HAP-1 (cell line): Measurements from ENCODE around the gene DNLZ.

Experiments used
- DNase-seq, 2 experiments: peaks; one replicate each; pipeline ENCODE4 v3.0.0-alpha.2; 2016 to 2020; ENCODE audit warnings: low spot score in 2 of 2
- H3K27me3 ChIP-seq: fragments of 250-450 bp; sonication (Bioruptor Pico); 2 replicates; pipeline ENCODE4 v1.5.1; 2020; ENCODE audit warnings: low read depth, mild to moderate bottlenecking, moderate library complexity
- H3K36me3 ChIP-seq: fragments of 250-450 bp; sonication (Bioruptor Pico); replicated peaks from 2 replicates; pipeline ENCODE4 v1.5.1; 2020; ENCODE audit warnings: mild to moderate bottlenecking
- H3K4me1 ChIP-seq: fragments of 250-450 bp; sonication (Bioruptor Pico); 2 replicates; pipeline ENCODE4 v1.5.1; 2020; ENCODE audit warnings: mild to moderate bottlenecking
- H3K4me3 ChIP-seq: fragments of 250-450 bp; sonication (Bioruptor Pico); 2 replicates; pipeline ENCODE4 v1.5.1; 2020; ENCODE audit warnings: mild to moderate bottlenecking, moderate library complexity
- H3K9me3 ChIP-seq: fragments of 250-450 bp; sonication (Bioruptor Pico); 2 replicates; pipeline ENCODE4 v1.5.1; 2020; ENCODE audit warnings: mild to moderate bottlenecking, moderate library complexity
- in situ Hi-C: fragments of 300-500 bp; cut with MboI; formaldehyde crosslinking; loops from 3 replicates; pipeline ENCODE4 v1.14.3; 2020; ENCODE audit warnings: low sequenced_read_pairs, inconsistent platforms, mixed read lengths

Gene DNLZ

DNA sequence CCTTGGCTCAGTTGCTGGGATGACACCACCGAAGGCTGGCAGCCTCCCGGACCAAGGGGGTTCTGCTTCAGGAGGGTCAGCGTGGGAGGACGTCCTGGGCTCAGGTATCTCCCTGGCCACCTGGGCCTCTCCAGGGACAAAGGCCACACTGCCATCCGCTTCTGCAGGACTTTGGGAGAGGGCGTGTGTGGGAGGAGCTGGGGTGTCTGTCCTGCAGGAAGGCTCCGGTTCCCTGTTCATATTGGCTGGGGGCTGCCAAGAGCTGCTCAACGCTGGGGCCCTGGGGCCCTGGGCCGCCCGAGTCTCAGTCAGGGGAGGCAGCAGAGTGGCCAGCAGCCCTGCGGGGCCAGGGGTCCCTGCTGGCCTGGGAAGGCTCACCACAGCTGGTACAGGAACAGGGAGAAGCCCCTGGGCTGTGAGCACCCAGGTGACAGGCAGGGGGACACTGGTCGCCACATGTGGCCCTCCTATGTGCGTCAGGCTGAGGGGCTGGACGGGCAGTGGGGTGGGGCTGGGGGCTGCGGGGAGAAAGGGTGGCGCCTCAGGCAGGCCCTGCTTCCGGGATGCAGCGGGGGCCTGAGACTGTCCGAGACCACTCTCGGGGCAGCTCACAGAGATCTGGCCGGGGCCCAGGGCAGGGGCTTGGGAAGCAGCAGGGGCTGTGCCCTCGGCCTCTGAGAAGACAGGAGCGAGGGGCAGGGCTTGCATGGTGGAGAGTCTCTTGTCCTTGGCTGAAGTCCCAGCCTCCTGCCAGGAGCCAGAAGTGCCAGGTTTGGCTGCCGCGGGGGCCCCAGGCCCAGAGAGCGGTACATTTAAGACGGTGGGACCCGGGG lies 14.8 kb upstream of the DNLZ start:
- H3K4me1 ChIP-seq: no peaks in the 10 kb centered on the region
- no peak for DNase-seq
- in situ Hi-C loops: no loop called here
- no peaks in the 10 kb centered on the region for H3K27me3 ChIP-seq
- no peak overlapping the region for H3K4me3 ChIP-seq
- H3K9me3 ChIP-seq: no peaks in the 10 kb centered on the region
- H3K36me3 ChIP-seq: peaks cover 68% of the 10 kb centered on the region

DNA sequence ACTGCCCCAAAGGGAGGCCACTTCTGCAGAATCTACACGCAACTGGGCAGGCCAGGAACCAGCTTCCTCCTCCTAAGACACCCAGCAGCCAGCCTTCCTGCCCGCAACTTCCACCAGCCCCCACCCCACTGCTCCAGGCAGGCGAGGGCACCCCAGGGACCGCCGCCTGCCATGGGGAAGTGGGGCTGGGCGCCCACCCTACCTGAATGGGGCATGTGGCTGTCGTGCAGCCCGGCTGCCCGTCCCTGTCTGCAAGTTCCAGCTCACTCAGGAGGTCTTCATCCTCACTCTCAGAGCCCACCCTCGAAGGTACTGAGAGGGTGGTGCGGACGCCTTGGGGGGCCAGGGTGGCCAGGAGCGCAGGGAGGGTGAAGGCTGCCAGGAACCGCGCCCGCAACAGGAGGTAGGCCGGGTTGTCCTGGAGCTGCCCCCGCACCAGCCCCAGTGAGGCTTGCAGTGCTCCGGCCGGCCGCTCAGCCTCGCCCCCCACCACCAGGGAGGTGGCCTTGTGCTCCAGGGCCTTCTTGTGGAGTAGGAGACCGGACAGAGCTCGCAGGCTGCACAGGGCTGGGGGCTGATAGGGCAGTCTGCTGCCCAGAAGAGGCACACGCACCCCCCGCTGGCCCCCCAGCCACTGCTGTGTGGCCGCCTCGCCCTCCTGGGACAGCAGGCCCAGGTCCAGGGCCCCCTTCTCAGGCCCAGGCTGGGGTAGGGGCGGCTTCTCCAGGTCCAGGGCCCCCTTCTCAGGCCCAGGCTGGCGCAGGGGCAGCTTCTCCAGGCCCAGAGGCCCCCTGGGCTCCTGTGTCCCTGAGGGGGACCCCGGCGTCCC lies 14.0 kb upstream of the DNLZ start:
- no peaks in the 10 kb centered on the region for H3K4me1 ChIP-seq
- no peaks in the 10 kb centered on the region for H3K27me3 ChIP-seq
- peaks cover 59% of the 10 kb centered on the region for H3K36me3 ChIP-seq
- no peaks in the 10 kb centered on the region for H3K9me3 ChIP-seq
- DNase-seq: no peak
- in situ Hi-C loops: no loop called here
- no peak overlapping the region for H3K4me3 ChIP-seq

DNA sequence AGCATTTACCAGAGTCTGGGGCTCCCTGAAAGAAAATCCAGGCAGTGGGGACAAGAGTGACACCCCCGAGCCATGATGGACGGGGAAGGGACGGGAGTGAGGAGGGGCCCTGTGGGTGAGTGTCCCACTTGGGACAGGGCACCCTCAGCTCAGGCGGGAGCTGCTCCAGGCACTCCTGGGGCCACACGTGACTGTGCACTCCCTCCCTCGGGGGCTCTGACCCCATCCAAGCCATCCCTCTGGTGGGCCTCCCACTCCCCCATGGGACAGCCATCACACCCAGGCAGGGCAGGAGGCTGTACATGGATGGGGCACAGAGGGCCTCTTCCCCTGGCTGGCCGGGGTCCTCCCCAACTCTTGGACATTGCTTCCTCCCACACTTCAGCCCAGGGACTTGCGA lies 12.9 kb upstream of the DNLZ start:
- Histone ChIP-seq H3K9me3 (no peaks in the 10 kb centered on the region), H3K36me3 (peaks cover 48% of the 10 kb centered on the region), H3K27me3 (no peaks in the 10 kb centered on the region), H3K4me3 (no peak overlapping the region), H3K4me1 (no peaks in the 10 kb centered on the region)
- in situ Hi-C loops: no loop called here
- no peak for DNase-seq

DNA sequence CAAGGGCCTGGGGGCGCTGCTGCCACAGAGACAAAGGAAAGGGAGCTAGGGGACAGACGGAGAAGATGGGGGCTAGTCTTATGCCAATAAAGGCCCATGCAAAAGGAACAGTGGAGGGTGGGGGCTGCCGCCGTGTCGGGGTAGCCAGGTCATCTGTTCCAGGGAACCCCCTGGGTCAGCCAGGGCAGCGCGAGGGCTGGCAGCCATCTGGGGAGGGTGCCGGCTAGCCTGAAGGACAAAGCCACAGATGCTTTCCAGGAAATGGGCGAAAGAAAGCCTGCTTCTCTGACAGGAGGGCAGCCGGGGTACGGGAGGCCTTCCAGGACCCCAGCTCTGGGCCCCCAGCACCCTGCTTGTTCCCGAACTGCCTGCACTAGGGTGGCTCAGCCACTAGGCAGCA lies 11.6 kb upstream of the DNLZ start:
- no peaks in the 10 kb centered on the region for H3K9me3 ChIP-seq
- H3K4me3 ChIP-seq: no peak overlapping the region
- peaks cover 37% of the 10 kb centered on the region for H3K36me3 ChIP-seq
- no peaks in the 10 kb centered on the region for H3K4me1 ChIP-seq
- in situ Hi-C loops: no loop called here
- DNase-seq: no peak
- no peaks in the 10 kb centered on the region for H3K27me3 ChIP-seq

GRCh38 chr9:136374183-136374575 lies 10.6 kb upstream of the DNLZ start:
- H3K36me3 ChIP-seq: peaks cover 29% of the 10 kb centered on the region
- no peaks in the 10 kb centered on the region for H3K4me1 ChIP-seq
- no peak overlapping the region for H3K4me3 ChIP-seq
- H3K9me3 ChIP-seq: no peaks in the 10 kb centered on the region
- H3K27me3 ChIP-seq: no peaks in the 10 kb centered on the region
- in situ Hi-C loops: no loop called here
- no peak for DNase-seq

DNA sequence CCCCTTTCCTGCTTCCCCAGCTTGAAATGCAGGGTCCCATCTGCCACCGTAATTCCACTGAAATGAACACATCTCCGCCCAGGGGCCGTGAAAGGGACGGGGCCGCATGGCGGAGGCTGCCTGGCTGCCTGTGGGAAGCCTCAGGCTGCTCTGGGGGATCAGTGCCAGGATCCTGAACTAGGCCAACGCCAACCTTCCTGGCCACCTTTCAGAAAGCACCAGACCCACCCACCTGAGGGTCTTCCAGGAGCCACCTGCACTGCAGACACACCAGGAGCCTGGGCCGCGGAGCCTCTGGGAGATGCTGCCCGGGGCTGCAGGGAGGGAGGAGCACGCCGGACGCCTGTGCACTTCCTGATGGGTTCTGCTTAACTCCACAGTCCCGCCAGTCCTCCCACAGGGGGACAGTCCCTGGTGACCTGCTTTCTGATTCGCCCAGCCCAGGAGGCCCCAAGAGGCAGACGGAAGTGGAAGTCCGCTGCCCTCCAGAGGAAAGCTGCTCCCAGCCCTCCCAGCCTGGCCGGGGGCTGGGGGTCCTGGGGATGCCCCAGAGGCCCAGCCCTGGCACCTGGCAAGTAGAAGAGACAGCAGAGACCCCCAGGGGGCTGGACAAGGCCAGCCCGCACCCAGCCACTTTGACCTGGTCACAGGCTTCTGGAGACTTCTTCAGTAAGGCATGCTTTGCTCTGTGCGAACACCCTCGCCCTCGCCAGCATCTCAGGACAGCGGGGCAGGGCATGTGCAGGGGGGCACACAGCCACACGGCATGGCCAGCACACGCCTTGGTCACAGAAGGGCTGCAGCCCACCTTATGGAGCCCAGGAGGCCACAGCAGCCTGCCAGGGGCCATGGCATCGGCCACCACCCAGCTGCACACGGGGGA lies 10.0 kb upstream of the DNLZ start, which contains the start of gene CARD9:
CARD9 (minus strand) TSS at position 370 of the 883 bp plus-strand sequence. CDS start 1,591 bp downstream, outside the sequence.
- no peak for DNase-seq
- Histone ChIP-seq H3K9me3 (no peaks in the 10 kb centered on the region), H3K4me1 (no peaks in the 10 kb centered on the region), H3K4me3 (no peak within 1 kb of the TSS), H3K36me3 (peaks cover 23% of the 10 kb centered on the region), H3K27me3 (no peaks in the 10 kb centered on the region)
- in situ Hi-C loops: no loop called here

GRCh38 chr9:136372561-136373299 lies 9.2 kb upstream of the DNLZ start:
- Histone ChIP-seq H3K4me1 (no peaks in the 10 kb centered on the region), H3K9me3 (no peaks in the 10 kb centered on the region), H3K36me3 (peaks cover 20% of the 10 kb centered on the region), H3K27me3 (no peaks in the 10 kb centered on the region), H3K4me3 (no peak overlapping the region)
- peak in 1 of 2 experiments; percentile 52 for DNase-seq
- in situ Hi-C loops: no loop called here

GRCh38 chr9:136372006-136372405 lies 8.5 kb upstream of the DNLZ start:
- in situ Hi-C loops: no loop called here
- no peaks in the 10 kb centered on the region for H3K27me3 ChIP-seq
- H3K9me3 ChIP-seq: no peaks in the 10 kb centered on the region
- no peak overlapping the region for H3K4me3 ChIP-seq
- DNase-seq: no peak
- peaks cover 14% of the 10 kb centered on the region for H3K36me3 ChIP-seq
- no peaks in the 10 kb centered on the region for H3K4me1 ChIP-seq

GRCh38 chr9:136371533-136371880 lies 8.0 kb upstream of the DNLZ start:
- peaks cover 11% of the 10 kb centered on the region for H3K36me3 ChIP-seq
- in situ Hi-C loops: no loop called here

GRCh38 chr9:136370687-136371532 lies 7.4 kb upstream of the DNLZ start:
- Histone ChIP-seq H3K4me3 (no peak overlapping the region), H3K27me3 (no peaks in the 10 kb centered on the region), H3K36me3 (peaks cover 5% of the 10 kb centered on the region), H3K4me1 (no peaks in the 10 kb centered on the region), H3K9me3 (no peaks in the 10 kb centered on the region)
- DNase-seq: no peak
- in situ Hi-C loops: no loop called here

More at GRCh38 chr9:136371533-136371880, 8.0 kb upstream of the DNLZ start:
- Histone ChIP-seq H3K4me3 (no peak overlapping the region), H3K9me3 (no peaks in the 10 kb centered on the region), H3K4me1 (no peaks in the 10 kb centered on the region), H3K27me3 (no peaks in the 10 kb centered on the region)
- DNase-seq: no peak

GRCh38 chr9:136370037-136370436 lies 6.5 kb upstream of the DNLZ start:
- no peak overlapping the region for H3K4me3 ChIP-seq
- in situ Hi-C loops: no loop called here
- H3K36me3 ChIP-seq: no peaks in the 10 kb centered on the region; the same call in none of the 2 replicates
- DNase-seq: no peak
- H3K27me3 ChIP-seq: no peaks in the 10 kb centered on the region
- H3K9me3 ChIP-seq: no peaks in the 10 kb centered on the region
- H3K4me1 ChIP-seq: no peaks in the 10 kb centered on the region

DNA sequence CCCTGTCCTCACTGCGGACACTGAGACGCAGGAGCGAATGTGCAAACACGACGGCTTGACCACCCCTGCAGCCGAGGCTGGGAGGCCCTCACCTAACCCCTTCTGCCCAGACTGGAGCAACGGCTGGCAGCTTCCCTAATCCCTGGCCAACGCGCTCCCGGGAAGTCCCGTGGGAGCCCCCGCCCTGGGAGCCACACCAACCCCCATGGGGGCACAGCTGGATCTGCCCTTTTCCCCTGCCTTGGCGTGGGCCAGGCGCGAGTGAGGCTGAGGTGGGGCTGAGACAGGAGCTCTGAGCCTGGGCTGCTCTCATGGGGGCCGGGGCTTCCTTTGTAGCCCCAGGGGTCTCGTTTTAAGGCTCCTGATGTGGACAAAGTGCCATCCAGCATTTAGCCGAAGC lies 4.6 kb upstream of the DNLZ start:
- peaks cover 5% of the 10 kb centered on the region for H3K4me1 ChIP-seq
- no peaks in the 10 kb centered on the region for H3K27me3 ChIP-seq
- no peak for DNase-seq
- in situ Hi-C loops: no loop called here
- H3K36me3 ChIP-seq: no peaks in the 10 kb centered on the region; the same call in 1 of the 2 replicates
- no peak overlapping the region for H3K4me3 ChIP-seq
- H3K9me3 ChIP-seq: no peaks in the 10 kb centered on the region
